IMR-90 (cell line): ENCODE results near the gene FAU. TPM values are rescaled to one million over a fixed set of nuclear protein-coding genes. Genes with fewer than 3 reads are reported as not detected.

Source experiments
- ATAC-seq: fragments of 200-7000 bp; cut with Tn5 transposase; 2 replicates; pipeline ENCODE4 v1.9.1; 2020; ENCODE audit warnings: low read depth, mild to moderate bottlenecking, moderate library complexity
- BruUV-seq: library from RNA; stranded (reverse); fragments of 400-500 nt; replicated peaks from 2 replicates; lab custom pipeline; 2021; lab: Mats Ljungman, UMichigan
- CTCF ChIA-PET: fragments of 300-600 bp; formaldehyde crosslinking; extraction: SDS; loops from one replicate; lab custom pipeline; 2021; ENCODE audit warnings: antibody characterized with exemption; lab: Yijun Ruan, JAX
- POLR2A ChIA-PET: fragments of 300-600 bp; sonication (Branson Sonifier 250); formaldehyde crosslinking; loops from one replicate; lab custom pipeline; 2022; ENCODE audit warnings: antibody characterized with exemption; ENCODE audit not compliant: unreplicated experiment; lab: Charles Lee
- DNase-seq: peaks from one replicate; pipeline ENCODE4 v3.0.0; 2013
- H2AFZ ChIP-seq: replicated peaks from 2 replicates; pipeline ENCODE3; 2013; ENCODE audit warnings: low read length, mild to moderate bottlenecking; ENCODE audit not compliant: poor library complexity
- H2AK5ac ChIP-seq: 2 replicates; pipeline ENCODE4 v1.6.1; 2013; ENCODE audit warnings: low read depth, low read length, inconsistent platforms
- H2AK9ac ChIP-seq: replicated peaks from 2 replicates; pipeline ENCODE3; 2013; ENCODE audit warnings: mild to moderate bottlenecking, low read depth, low read length, moderate library complexity; ENCODE audit not compliant: poor library complexity
- H2BK120ac ChIP-seq: 2 replicates; pipeline ENCODE4 v1.6.1; 2013; ENCODE audit warnings: low read depth, low read length, inconsistent platforms
- H2BK15ac ChIP-seq: 3 replicates; pipeline ENCODE4 v1.6.1; 2013; ENCODE audit warnings: low read depth, low read length, inconsistent platforms
- H2BK20ac ChIP-seq: 2 replicates; pipeline ENCODE4 v1.6.1; 2013; ENCODE audit warnings: low read depth, mild to moderate bottlenecking, inconsistent platforms, low read length, moderate library complexity
- H2BK5ac ChIP-seq: 2 replicates; pipeline ENCODE4 v1.6.1; 2013; ENCODE audit warnings: mild to moderate bottlenecking, low read depth, low read length, inconsistent platforms; ENCODE audit not compliant: poor library complexity, severe bottlenecking
- H3K14ac ChIP-seq: replicated peaks from 2 replicates; pipeline ENCODE4 v1.6.1; 2013; ENCODE audit warnings: low read depth, low read length, inconsistent platforms
- H3K18ac ChIP-seq: 2 replicates; pipeline ENCODE4 v1.6.1; 2013; ENCODE audit warnings: low read depth, low read length, control low read depth
- H3K23ac ChIP-seq: 2 replicates; pipeline ENCODE4 v1.6.1; 2013; ENCODE audit warnings: low read depth, low read length, inconsistent platforms
- H3K27ac ChIP-seq: 2 replicates; pipeline ENCODE4 v1.5.1; 2013; ENCODE audit warnings: mild to moderate bottlenecking, control low read depth, low read length; ENCODE audit not compliant: insufficient read depth
- H3K27me3 ChIP-seq: 2 replicates; pipeline ENCODE4 v1.6.1; 2013; ENCODE audit warnings: low read length; ENCODE audit not compliant: control insufficient read depth, insufficient read depth
- H3K36me3 ChIP-seq: 2 replicates; pipeline ENCODE4 v1.6.1; 2013; ENCODE audit warnings: low read length, mixed read lengths; ENCODE audit not compliant: control insufficient read depth, insufficient read depth
- H3K4ac ChIP-seq: 2 replicates; pipeline ENCODE4 v1.6.1; 2013; ENCODE audit warnings: low read depth, low read length, inconsistent platforms
- H3K4me1 ChIP-seq: 2 replicates; pipeline ENCODE4 v1.6.1; 2013; ENCODE audit warnings: low read length, mixed read lengths; ENCODE audit not compliant: control insufficient read depth, insufficient read depth
- H3K4me2 ChIP-seq: 2 replicates; pipeline ENCODE4 v1.6.1; 2013; ENCODE audit warnings: low read depth, mild to moderate bottlenecking, control low read depth, low read length, moderate library complexity
- H3K4me3 ChIP-seq: 2 replicates; pipeline ENCODE4 v1.5.1; 2013; ENCODE audit warnings: low read depth, mild to moderate bottlenecking, control low read depth, low read length, moderate library complexity; ENCODE audit not compliant: insufficient read depth
- H3K56ac ChIP-seq: 2 replicates; pipeline ENCODE4 v1.6.1; 2013; ENCODE audit warnings: low read length, inconsistent platforms; ENCODE audit not compliant: insufficient read depth; ENCODE audit errors: extremely low read depth
- H3K79me1 ChIP-seq, 2 experiments: 2 replicates each; pipeline ENCODE4 v1.6.1; 2013; ENCODE audit warnings: low read length in 2 of 2, inconsistent platforms in 1 of 2, low read depth in 1 of 2
- H3K9ac ChIP-seq: 2 replicates; pipeline ENCODE4 v1.6.1; 2013; ENCODE audit warnings: low read depth, low read length, control low read depth
- H3K9me1 ChIP-seq: 2 replicates; pipeline ENCODE4 v1.6.1; 2013; ENCODE audit warnings: low read length, inconsistent platforms; ENCODE audit not compliant: insufficient read depth
- H3K9me3 ChIP-seq: 2 replicates; pipeline ENCODE4 v1.6.1; 2013; ENCODE audit warnings: low read length; ENCODE audit not compliant: control insufficient read depth, insufficient read depth
- H4K20me1 ChIP-seq: 2 replicates; pipeline ENCODE4 v1.6.1; 2013; ENCODE audit warnings: low read length, inconsistent platforms; ENCODE audit not compliant: insufficient read depth
- H4K5ac ChIP-seq: 2 replicates; pipeline ENCODE4 v1.6.1; 2013; ENCODE audit warnings: mild to moderate bottlenecking, low read depth, low read length, control low read depth
- H4K8ac ChIP-seq, 2 experiments: 2 replicates each; pipeline ENCODE4 v1.6.1; 2013; ENCODE audit warnings: low read depth in 2 of 2, low read length in 2 of 2, control low read depth in 1 of 2, inconsistent platforms in 1 of 2
- H4K91ac ChIP-seq: 2 replicates; pipeline ENCODE4 v1.6.1; 2013; ENCODE audit warnings: low read depth, low read length, inconsistent platforms; ENCODE audit not compliant: insufficient read depth
- BHLHE40 ChIP-seq: fragments of 150-350 bp; IDR thresholded peaks from 2 replicates; pipeline ENCODE4 v1.6.1; 2016; ENCODE audit warnings: mild to moderate bottlenecking, low read depth, low read length
- CHD1 ChIP-seq: IDR thresholded peaks from 2 replicates; pipeline ENCODE4 v1.6.1; 2012; ENCODE audit warnings: low read depth, low read length, improper control_type of control experiment
- MAFK ChIP-seq: IDR thresholded peaks from 2 replicates; pipeline ENCODE4 v1.6.1; 2012; ENCODE audit warnings: low read depth, low read length, improper control_type of control experiment
- RCOR1 ChIP-seq: IDR thresholded peaks from 2 replicates; pipeline ENCODE4 v1.6.1; 2012; ENCODE audit warnings: mild to moderate bottlenecking, low read length, improper control_type of control experiment; ENCODE audit not compliant: insufficient replicate concordance
- RFX5 ChIP-seq: IDR thresholded peaks from 2 replicates; pipeline ENCODE4 v1.8.0; 2012; ENCODE audit warnings: low read depth, mild to moderate bottlenecking, low read length, moderate library complexity
- SMC3 ChIP-seq: fragments of 150-350 bp; IDR thresholded peaks from 2 replicates; pipeline ENCODE4 v1.6.1; 2016; ENCODE audit warnings: low read depth, mild to moderate bottlenecking, antibody characterized with exemption, low read length, moderate library complexity
- WGBS, 2 experiments: methylation state at CpG; one replicate each; pipeline versions ENCODE4 v1.1.5 to v1.1.7; 2013; ENCODE audit warnings: missing lambda C conversion rate in 2 of 2; ENCODE audit not compliant: insufficient read length in 1 of 2; ENCODE audit errors: extremely low coverage in 2 of 2; 5-methylcytosine and 5-hydroxymethylcytosine counted together
- dilution Hi-C: fragments of 300-500 bp; cut with HindIII; formaldehyde crosslinking; loops from one replicate; pipeline ENCODE4 v1.14.3; 2018; ENCODE audit warnings: low sequenced_read_pairs; ENCODE audit not compliant: unreplicated experiment
- in situ Hi-C: fragments of 300-500 bp; cut with MboI; formaldehyde crosslinking; loops from 3 replicates; pipeline ENCODE4 v1.14.3; 2019; ENCODE audit warnings: low sequenced_read_pairs, inconsistent platforms, mixed read lengths
- intact Hi-C: fragments of 100-400 bp; cut with micrococcal nuclease; formaldehyde crosslinking; loops from 2 replicates; pipeline ENCODE4 v1.10.0; 2022
- polyA plus RNA-seq, 3 experiments: library from polyadenylated mRNA; depleted of rRNA; stranded (reverse); fragments of >200 nt; gene quantifications; 2 replicates each; pipeline ENCODE4 v1.2.3, GENCODE V29; 2012; ENCODE audit warnings: low replicate concordance in 1 of 3
- total RNA-seq: library from RNA; depleted of rRNA; stranded (reverse); fragments of >200 nt; gene quantifications from 2 replicates; pipeline ENCODE4 v1.2.3, GENCODE V29; 2012
- TF ChIP-seq, protein P1 (sequence below): fragments of 150-350 bp; IDR thresholded peaks from 2 replicates; pipeline ENCODE4 v1.6.1; 2016; ENCODE audit warnings: low read depth, mild to moderate bottlenecking, low read length, moderate library complexity, borderline replicate concordance
- TF ChIP-seq, protein P2 (sequence below): conservative IDR thresholded peaks from 2 replicates; pipeline ENCODE4 v1.5.1; 2012; ENCODE audit warnings: mild to moderate bottlenecking, low read depth, low read length, improper control_type of control experiment

The FAU gene
- total and polyA plus RNA-seq, 2 of the 4 experiments (the other 2 are of a cell fraction) = 189 to 652 TPM

DNA sequence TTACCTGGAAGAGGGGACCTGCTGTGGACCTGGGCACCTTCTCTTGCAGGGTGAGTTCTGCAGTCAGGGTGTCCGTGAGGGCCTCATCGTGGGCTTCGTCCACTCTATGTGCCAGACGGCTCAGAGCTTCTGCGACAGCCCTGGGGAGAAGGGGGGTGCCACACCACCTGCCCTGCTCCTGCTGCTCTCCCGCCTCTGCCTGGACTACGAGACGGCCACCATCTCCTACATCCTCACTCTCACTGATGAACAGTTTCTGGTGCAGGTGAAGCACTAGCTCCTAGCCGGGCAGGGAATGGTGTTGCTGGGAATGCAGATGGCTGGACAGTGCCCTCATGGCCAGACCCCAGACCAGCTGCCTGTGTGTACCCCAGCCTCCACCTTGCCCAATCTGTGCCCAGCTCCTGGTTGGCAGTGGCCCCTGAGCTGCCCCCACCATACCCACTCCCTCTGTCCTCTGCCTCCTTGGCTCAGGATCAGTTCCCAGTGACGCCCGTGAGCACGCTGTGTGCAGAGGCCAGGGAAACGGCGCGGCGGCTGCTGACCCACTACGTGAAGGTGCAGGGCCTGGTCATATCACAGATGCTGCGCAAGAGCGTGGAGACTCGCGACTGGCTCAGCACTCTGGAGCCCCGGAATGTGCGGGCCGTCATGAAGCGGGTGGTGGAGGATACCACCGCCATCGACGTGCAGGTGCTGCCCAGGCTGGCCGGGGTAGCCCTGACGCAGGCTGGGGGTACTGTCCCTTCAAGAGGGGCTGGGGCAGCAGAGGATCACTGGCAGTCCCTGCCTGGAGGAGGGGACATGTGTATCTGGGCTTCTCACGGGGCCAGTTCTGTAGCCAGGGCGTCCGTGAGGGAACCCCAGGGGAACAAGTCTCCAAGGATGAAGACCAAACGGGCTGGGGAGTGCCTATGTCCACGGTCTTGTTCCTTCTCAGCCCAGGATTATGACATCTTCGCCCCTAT is 12.4 kb downstream of the FAU start:
- no peak for DNase-seq
- no peak for ATAC-seq
- Histone ChIP-seq H3K4me2 (no peak overlapping the region), H2BK20ac (no peak overlapping the region), H2AK9ac (no peak overlapping the region), H3K4ac (no peak overlapping the region), H3K79me1 (peaks cover 0 to 24% of the 10 kb centered on the region in 2 experiments; a peak in 3 of 4 replicates), H3K56ac (no peak overlapping the region), H2BK120ac (no peak overlapping the region), H3K36me3 (peaks cover 11% of the 10 kb centered on the region; the same call in 1 of the 2 replicates), H3K18ac (no peak overlapping the region), H4K8ac (no peak overlapping the region), H3K4me3 (no peak overlapping the region), H4K20me1 (peaks cover 11% of the 10 kb centered on the region; the same call in 1 of the 2 replicates), H3K9me1 (no peaks in the 10 kb centered on the region), H2BK15ac (no peak overlapping the region), H3K27ac (no peak overlapping the region), H3K9me3 (no peaks in the 10 kb centered on the region), H3K23ac (no peak overlapping the region), H4K91ac (no peak overlapping the region), H3K9ac (no peak overlapping the region), H4K5ac (no peak overlapping the region), H3K27me3 (no peaks in the 10 kb centered on the region), H2AK5ac (no peak overlapping the region), H2AFZ (no peak overlapping the region), H3K4me1 (peaks cover 13% of the 10 kb centered on the region; the same call in 1 of the 2 replicates), H3K14ac (no peak overlapping the region), H2BK5ac (no peak overlapping the region)
- ChIA-PET CTCF (interaction anchor here (1.2 to 3.5 kb wide), 3 partner anchors 7 to 97 kb away, joined by 3 to 15 read pairs (median 5); no protein-coding TSS in a partner anchor), POLR2A (no interaction called here)
- intact Hi-C loops (loop anchor here (2.0 to 5.0 kb wide), 2 partner anchors 143 to 263 kb away; no protein-coding TSS in a partner anchor), in situ Hi-C loops (no loop called here), dilution Hi-C loops (no loop called here)
- WGBS, 2 experiments = 90% methylated on average over 12 of the region's 36 CpGs; no CpG with 5 or more reads in 1 of the 2 experiments
- no TSS peak for BruUV-seq
- no peak for TF ChIP-seq CHD1
- no peak for TF ChIP-seq RCOR1
- TF ChIP-seq BHLHE40 = no peak
- TF ChIP-seq MAFK = no peak
- TF ChIP-seq SMC3 = no peak
- TF ChIP-seq, protein P1, sequence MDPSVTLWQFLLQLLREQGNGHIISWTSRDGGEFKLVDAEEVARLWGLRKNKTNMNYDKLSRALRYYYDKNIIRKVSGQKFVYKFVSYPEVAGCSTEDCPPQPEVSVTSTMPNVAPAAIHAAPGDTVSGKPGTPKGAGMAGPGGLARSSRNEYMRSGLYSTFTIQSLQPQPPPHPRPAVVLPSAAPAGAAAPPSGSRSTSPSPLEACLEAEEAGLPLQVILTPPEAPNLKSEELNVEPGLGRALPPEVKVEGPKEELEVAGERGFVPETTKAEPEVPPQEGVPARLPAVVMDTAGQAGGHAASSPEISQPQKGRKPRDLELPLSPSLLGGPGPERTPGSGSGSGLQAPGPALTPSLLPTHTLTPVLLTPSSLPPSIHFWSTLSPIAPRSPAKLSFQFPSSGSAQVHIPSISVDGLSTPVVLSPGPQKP = no peak
- no peak for TF ChIP-seq RFX5
- TF ChIP-seq, protein P2, sequence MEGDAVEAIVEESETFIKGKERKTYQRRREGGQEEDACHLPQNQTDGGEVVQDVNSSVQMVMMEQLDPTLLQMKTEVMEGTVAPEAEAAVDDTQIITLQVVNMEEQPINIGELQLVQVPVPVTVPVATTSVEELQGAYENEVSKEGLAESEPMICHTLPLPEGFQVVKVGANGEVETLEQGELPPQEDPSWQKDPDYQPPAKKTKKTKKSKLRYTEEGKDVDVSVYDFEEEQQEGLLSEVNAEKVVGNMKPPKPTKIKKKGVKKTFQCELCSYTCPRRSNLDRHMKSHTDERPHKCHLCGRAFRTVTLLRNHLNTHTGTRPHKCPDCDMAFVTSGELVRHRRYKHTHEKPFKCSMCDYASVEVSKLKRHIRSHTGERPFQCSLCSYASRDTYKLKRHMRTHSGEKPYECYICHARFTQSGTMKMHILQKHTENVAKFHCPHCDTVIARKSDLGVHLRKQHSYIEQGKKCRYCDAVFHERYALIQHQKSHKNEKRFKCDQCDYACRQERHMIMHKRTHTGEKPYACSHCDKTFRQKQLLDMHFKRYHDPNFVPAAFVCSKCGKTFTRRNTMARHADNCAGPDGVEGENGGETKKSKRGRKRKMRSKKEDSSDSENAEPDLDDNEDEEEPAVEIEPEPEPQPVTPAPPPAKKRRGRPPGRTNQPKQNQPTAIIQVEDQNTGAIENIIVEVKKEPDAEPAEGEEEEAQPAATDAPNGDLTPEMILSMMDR = no peak
